ENCODE measurements around the gene SLC5A5. TPM values are rescaled to one million over a fixed set of nuclear protein-coding genes. Genes with fewer than 3 reads are reported as not detected.
A peak's percentile ranks its signal among the peaks of the same experiment; 100 is the strongest.

The SLC5A5 gene
- total RNA-seq, 1 donor from 2014 or later: not detected

GRCh38 chr19:17889609-17890214 is 18.0 kb downstream of the SLC5A5 start:
- peak overlapping the region; percentile 18 for H3K27ac Mint-ChIP-seq
- no peaks in the 10 kb centered on the region for H3K9me3 Mint-ChIP-seq (ENCODE audit: low read depth)
- DNase-seq (ENCODE audit: low spot score, unreplicated experiment): peak; percentile 54
- no peak overlapping the region for H3K4me3 Mint-ChIP-seq (ENCODE audit: low read depth)
- peaks cover 28% of the 10 kb centered on the region for H3K27me3 Mint-ChIP-seq
- no peaks in the 10 kb centered on the region for H3K36me3 Mint-ChIP-seq (ENCODE audit: insufficient read depth)
- H3K4me1 Mint-ChIP-seq (ENCODE audit: low read depth): no peaks in the 10 kb centered on the region
- no peak for TF ChIP-seq CTCF (IDR thresholded peaks at IDR 0.05; ENCODE audit: unreplicated experiment)

GRCh38 chr19:17893766-17894165 is 22.0 kb downstream of the SLC5A5 start:
- Mint-ChIP-seq H3K36me3 (ENCODE audit: insufficient read depth) (no peaks in the 10 kb centered on the region), H3K27ac (no peak overlapping the region), H3K9me3 (ENCODE audit: low read depth) (no peaks in the 10 kb centered on the region), H3K4me1 (ENCODE audit: low read depth) (no peaks in the 10 kb centered on the region), H3K27me3 (peaks cover 37% of the 10 kb centered on the region), H3K4me3 (ENCODE audit: low read depth) (no peak overlapping the region)
- no peak for TF ChIP-seq CTCF (IDR thresholded peaks at IDR 0.05; ENCODE audit: unreplicated experiment)
- DNase-seq (ENCODE audit: low spot score, unreplicated experiment): no peak

- no peak for DNase-seq (ENCODE audit: low spot score, unreplicated experiment)
- no peak for TF ChIP-seq CTCF (IDR thresholded peaks at IDR 0.05; ENCODE audit: unreplicated experiment)
- H3K9me3 Mint-ChIP-seq (ENCODE audit: low read depth): no peaks in the 10 kb centered on the region
- no peaks in the 10 kb centered on the region for H3K4me1 Mint-ChIP-seq (ENCODE audit: low read depth)
- no peaks in the 10 kb centered on the region for H3K36me3 Mint-ChIP-seq (ENCODE audit: insufficient read depth)
- H3K4me3 Mint-ChIP-seq (ENCODE audit: low read depth): no peak overlapping the region
- no peak overlapping the region for H3K27ac Mint-ChIP-seq
- peaks cover 31% of the 10 kb centered on the region for H3K27me3 Mint-ChIP-seq
Observed at GRCh38 chr19:17902701-17903100, 31.0 kb downstream of the SLC5A5 start.

- no peaks in the 10 kb centered on the region for H3K27me3 Mint-ChIP-seq
- no peaks in the 10 kb centered on the region for H3K36me3 Mint-ChIP-seq (ENCODE audit: insufficient read depth)
- H3K4me1 Mint-ChIP-seq (ENCODE audit: low read depth): no peaks in the 10 kb centered on the region
- H3K27ac Mint-ChIP-seq: no peak overlapping the region
- no peak for DNase-seq (ENCODE audit: low spot score, unreplicated experiment)
- no peak overlapping the region for H3K4me3 Mint-ChIP-seq (ENCODE audit: low read depth)
- H3K9me3 Mint-ChIP-seq (ENCODE audit: low read depth): peaks cover 3% of the 10 kb centered on the region
- no peak for TF ChIP-seq CTCF (IDR thresholded peaks at IDR 0.05; ENCODE audit: unreplicated experiment)
Observed at GRCh38 chr19:17908244-17908643, 36.5 kb downstream of the SLC5A5 start.

- H3K36me3 Mint-ChIP-seq (ENCODE audit: insufficient read depth): no peaks in the 10 kb centered on the region
- H3K27me3 Mint-ChIP-seq: no peaks in the 10 kb centered on the region
- H3K27ac Mint-ChIP-seq: no peak overlapping the region
- H3K9me3 Mint-ChIP-seq (ENCODE audit: low read depth): peaks cover 7% of the 10 kb centered on the region
- no peaks in the 10 kb centered on the region for H3K4me1 Mint-ChIP-seq (ENCODE audit: low read depth)
- DNase-seq (ENCODE audit: low spot score, unreplicated experiment): no peak
- H3K4me3 Mint-ChIP-seq (ENCODE audit: low read depth): no peak overlapping the region
- TF ChIP-seq CTCF (IDR thresholded peaks at IDR 0.05; ENCODE audit: unreplicated experiment): no peak
Observed at GRCh38 chr19:17909003-17909732, 37.4 kb downstream of the SLC5A5 start.

All from progenitor cell of endocrine pancreas (in vitro differentiated cells).